Body of pancreas (tissue), 4 donors: ENCODE data around the gene SLC4A7.

ENCODE experiments used
- CTCF ChIP-seq, 7 experiments: fragments of 450-650 bp in 4 of 7; fragments of 200-600 bp in 3 of 7; sonication (generic) in 3 of 7; IDR thresholded peaks; one replicate each; pipeline ENCODE4 v1.5.1; 2016 to 2019; ENCODE audit warnings: antibody characterized with exemption in 7 of 7
- POLR2A ChIP-seq, 3 donors: fragments of 450-650 bp; IDR thresholded peaks; one replicate each; pipeline ENCODE4 v1.6.1; 2016; ENCODE audit warnings: antibody characterized with exemption in 3 of 3, mild to moderate bottlenecking in 2 of 3

- TF ChIP-seq CTCF (IDR thresholded peaks at IDR 0.05) (no peak), POLR2A (IDR thresholded peaks at IDR 0.05) (no peak)
Measured at GRCh38 chr3:27356976-27357375, 127.2 kb downstream of the SLC4A7 start.
